ENCODE results near the gene ZNF483. TPM values are rescaled to one million over a fixed set of nuclear protein-coding genes. Genes with fewer than 3 reads are reported as not detected.
"Not testable (repeated sequence)": the region's sequence is repeated elsewhere in the genome, so short reads cannot be mapped to it uniquely, and the experiment has no call there.

Gene ZNF483
- total and polyA plus RNA-seq, 9 of the 15 experiments (the other 6 are each of a cell fraction or from before 2014, with no cell fraction given), result 0.04 to 1.0 (median 0.38) TPM

GRCh38 chr9:111502506-111502905 is 22.5 kb upstream of the ZNF483 start:
- H4K20me1 ChIP-seq (replicated peaks; ENCODE audit: control insufficient read depth, insufficient read depth, low read length), result no peaks in the 10 kb centered on the region
- no peaks in the 10 kb centered on the region for H3K79me2 ChIP-seq (ENCODE audit: control insufficient read depth, insufficient read depth, low read length)
- no peaks in the 10 kb centered on the region for H3K9me1 ChIP-seq (ENCODE audit: control insufficient read depth, insufficient read depth, low read length)
- H2AFZ ChIP-seq (ENCODE audit: low read depth, low read length), result no peak overlapping the region
- H3K4me1 ChIP-seq (replicated peaks in 1 of 2; ENCODE audit: control insufficient read depth in 2 of 2, insufficient read depth in 2 of 2, low read length in 2 of 2), result peaks cover 0 to 11% of the 10 kb centered on the region in 2 experiments; a peak in 2 of 5 replicates
- H3K27me3 ChIP-seq (ENCODE audit: control insufficient read depth in 2 of 2, insufficient read depth in 2 of 2, low read length in 2 of 2), result peaks cover 2 to 10% of the 10 kb centered on the region in 2 experiments; a peak in 2 of 5 replicates
- no peaks in the 10 kb centered on the region for H3K9me3 ChIP-seq (replicated peaks; ENCODE audit: control insufficient read depth, insufficient read depth, low read depth, low read length)
- TF ChIP-seq ARID1B (IDR thresholded peaks at IDR 0.05) (no peak), BMI1 (IDR thresholded peaks at IDR 0.05; ENCODE audit: low read length) (no peak), ZNF3 (CRISPR knock-in tag; IDR thresholded peaks at IDR 0.05) (no peak), HEY1 (CRISPR knock-in tag; IDR thresholded peaks at IDR 0.05; ENCODE audit: borderline replicate concordance) (no peak)
- no peak overlapping the region for H3K4me3 ChIP-seq
- intact Hi-C loops (cut with micrococcal nuclease), result no loop called here
- no TSS peak for BruUV-seq (replicated peaks)
- H3K27ac ChIP-seq (ENCODE audit: extremely low read depth, low read depth, low read length), result no peak overlapping the region
- FAIRE-seq (no peak), ATAC-seq (no peak), DNase-seq (ENCODE audit: extremely low read depth in 1 of 4, low spot score in 3 of 4) (no peak)
- no peak overlapping the region for H3K4me2 ChIP-seq (ENCODE audit: insufficient read depth, low read length)
- H3K36me3 ChIP-seq (ENCODE audit: control insufficient read depth, insufficient read depth, low read length), result no peaks in the 10 kb centered on the region
- CTCF ChIA-PET (ENCODE audit: low intra/inter-chr PET ratio), result no interaction called here
- in situ Hi-C loops (cut with MboI), result no loop called here
- WGBS (ENCODE audit: insufficient coverage, low coverage, missing lambda C conversion rate), result 6% methylated on average over 2 of the region's 3 CpGs
- H3K9ac ChIP-seq (ENCODE audit: insufficient read depth in 1 of 2, low read depth in 2 of 2, low read length in 2 of 2), result no peak overlapping the region; a peak in 1 of 4 replicates
- POLR2A ChIA-PET, result no interaction called here

GRCh38 chr9:111511581-111511980 is 13.4 kb upstream of the ZNF483 start:
- H4K20me1 ChIP-seq (replicated peaks; ENCODE audit: control insufficient read depth, insufficient read depth, low read length); H3K36me3 ChIP-seq (ENCODE audit: control insufficient read depth, insufficient read depth, low read length); CTCF ChIA-PET (ENCODE audit: low intra/inter-chr PET ratio); H3K4me2 ChIP-seq (ENCODE audit: insufficient read depth, low read length); ATAC-seq; H3K79me2 ChIP-seq (ENCODE audit: control insufficient read depth, insufficient read depth, low read length); intact Hi-C loops (cut with micrococcal nuclease); H3K27me3 ChIP-seq (ENCODE audit: control insufficient read depth in 2 of 2, insufficient read depth in 2 of 2, low read length in 2 of 2); DNase-seq (ENCODE audit: extremely low read depth in 1 of 4, low spot score in 3 of 4); H3K27ac ChIP-seq (ENCODE audit: extremely low read depth, low read depth, low read length); H3K4me3 ChIP-seq; FAIRE-seq; in situ Hi-C loops (cut with MboI); H3K4me1 ChIP-seq (replicated peaks in 1 of 2; ENCODE audit: control insufficient read depth in 2 of 2, insufficient read depth in 2 of 2, low read length in 2 of 2); H3K9me1 ChIP-seq (ENCODE audit: control insufficient read depth, insufficient read depth, low read length); BruUV-seq (replicated peaks); H2AFZ ChIP-seq (ENCODE audit: low read depth, low read length); POLR2A ChIA-PET; H3K9ac ChIP-seq (ENCODE audit: insufficient read depth in 1 of 2, low read depth in 2 of 2, low read length in 2 of 2); H3K9me3 ChIP-seq (replicated peaks; ENCODE audit: control insufficient read depth, insufficient read depth, low read depth, low read length): not testable (repeated sequence)
- 3% methylated on average over 6 of the region's 6 CpGs for WGBS (ENCODE audit: insufficient coverage, low coverage, missing lambda C conversion rate)

All from K562 (cell line).